Liver (tissue), 9 donors: ENCODE data around the gene ABLIM3. TPM values are rescaled to one million over a fixed set of nuclear protein-coding genes. Genes with fewer than 3 reads are reported as not detected.

Source experiments
- DNase-seq: peaks from one replicate; pipeline ENCODE4 v3.0.0-alpha.2; 2017; ENCODE audit warnings: low spot score
- H3K27ac ChIP-seq, 2 donors: one replicate each; pipeline ENCODE4 v1.7.0; 2013; ENCODE audit warnings: inconsistent platforms in 2 of 2, low read length in 2 of 2, control low read depth in 1 of 2, low read depth in 1 of 2, mild to moderate bottlenecking in 1 of 2
- H3K27me3 ChIP-seq, 4 donors: one replicate each; pipeline versions ENCODE4 v1.6.1 to v1.7.0; 2013; ENCODE audit warnings: low read length in 3 of 4, inconsistent platforms in 1 of 4, mild to moderate bottlenecking in 1 of 4, moderate library complexity in 1 of 4; ENCODE audit not compliant: control insufficient read depth in 4 of 4, insufficient read depth in 4 of 4
- H3K36me3 ChIP-seq, 4 donors: one replicate each; pipeline versions ENCODE4 v1.6.1 to v1.7.0; 2013; ENCODE audit warnings: low read length in 3 of 4, mild to moderate bottlenecking in 3 of 4, low read depth in 1 of 4, moderate library complexity in 1 of 4; ENCODE audit not compliant: control insufficient read depth in 4 of 4, insufficient read depth in 3 of 4
- H3K4me1 ChIP-seq, 4 donors: one replicate each; pipeline versions ENCODE4 v1.6.1 to v1.7.0; 2013; ENCODE audit warnings: low read length in 3 of 4, mild to moderate bottlenecking in 3 of 4, moderate library complexity in 1 of 4; ENCODE audit not compliant: control insufficient read depth in 4 of 4, insufficient read depth in 4 of 4
- H3K4me3 ChIP-seq, 3 donors: one replicate each; pipeline versions ENCODE4 v1.6.1 to v1.7.0; 2013; ENCODE audit warnings: low read length in 3 of 3, control low read depth in 1 of 3, low read depth in 1 of 3, mild to moderate bottlenecking in 1 of 3
- H3K9ac ChIP-seq, 2 donors: one replicate each; pipeline ENCODE4 v1.7.0; 2013; ENCODE audit warnings: low read length in 2 of 2, mild to moderate bottlenecking in 2 of 2, moderate library complexity in 2 of 2, control low read depth in 1 of 2, low read depth in 1 of 2
- H3K9me3 ChIP-seq, 4 donors: one replicate each; pipeline versions ENCODE4 v1.6.1 to v1.7.0; 2013; ENCODE audit warnings: low read length in 3 of 4; ENCODE audit not compliant: control insufficient read depth in 4 of 4
- ATF3 ChIP-seq: IDR thresholded peaks from 2 replicates; pipeline ENCODE4 v1.6.1; 2016; ENCODE audit warnings: antibody characterized with exemption
- CTCF ChIP-seq: fragments of 150-350 bp; IDR thresholded peaks from 2 replicates; pipeline ENCODE4 v1.5.1; 2017; ENCODE audit warnings: improper control_type of control experiment, low read depth, low read length; ENCODE audit not compliant: missing input control
- EGR1 ChIP-seq, 2 donors: IDR thresholded peaks; 2 replicates each; pipeline ENCODE4 v1.6.1; 2016 to 2018; ENCODE audit warnings: antibody characterized with exemption in 2 of 2, low read depth in 2 of 2
- FOXA1 ChIP-seq: IDR thresholded peaks from 2 replicates; pipeline ENCODE4 v1.6.1; 2016; ENCODE audit warnings: antibody characterized with exemption
- GABPA ChIP-seq, 2 donors: IDR thresholded peaks in 1 of 2; conservative IDR thresholded peaks in 1 of 2; 2 replicates each; pipeline ENCODE4 v1.6.1; 2016; ENCODE audit warnings: antibody characterized with exemption in 2 of 2, mild to moderate bottlenecking in 1 of 2, moderate library complexity in 1 of 2
- HNF4A ChIP-seq, 2 donors: conservative IDR thresholded peaks; 2 replicates each; pipeline ENCODE4 v1.6.1; 2016; ENCODE audit warnings: antibody characterized with exemption in 2 of 2, mild to moderate bottlenecking in 2 of 2
- HNF4G ChIP-seq: IDR thresholded peaks from 2 replicates; pipeline ENCODE4 v1.6.1; 2016; ENCODE audit warnings: antibody characterized with exemption
- JUND ChIP-seq, 2 donors: IDR thresholded peaks; 2 replicates each; pipeline ENCODE4 v1.6.1; 2016; ENCODE audit warnings: antibody characterized with exemption in 2 of 2
- MAX ChIP-seq: IDR thresholded peaks from 2 replicates; pipeline ENCODE4 v1.6.1; 2016; ENCODE audit warnings: antibody characterized with exemption
- NR2F2 ChIP-seq: IDR thresholded peaks from 2 replicates; pipeline ENCODE4 v1.6.1; 2016; ENCODE audit warnings: antibody characterized with exemption
- RAD21 ChIP-seq, 2 donors: IDR thresholded peaks; 2 replicates each; pipeline ENCODE4 v1.6.1; 2016; ENCODE audit warnings: antibody characterized with exemption in 2 of 2, mild to moderate bottlenecking in 2 of 2
- REST ChIP-seq: IDR thresholded peaks from 2 replicates; pipeline ENCODE4 v1.6.1; 2016; ENCODE audit warnings: antibody characterized with exemption, mild to moderate bottlenecking
- RXRA ChIP-seq, 2 donors: IDR thresholded peaks; 2 replicates each; pipeline ENCODE4 v1.6.1; 2017 to 2018; ENCODE audit warnings: antibody characterized with exemption in 2 of 2, mild to moderate bottlenecking in 1 of 2
- YY1 ChIP-seq: IDR thresholded peaks from 2 replicates; pipeline ENCODE4 v1.6.1; 2016; ENCODE audit warnings: antibody characterized with exemption, mild to moderate bottlenecking
- ZBTB33 ChIP-seq: IDR thresholded peaks from 2 replicates; pipeline ENCODE4 v1.6.1; 2016; ENCODE audit warnings: antibody characterized with exemption
- polyA plus RNA-seq, 2 donors: library from polyadenylated mRNA; stranded (reverse) in 1 of 2; unstranded in 1 of 2; fragments of 200-250 nt in 1 of 2; fragments of >200 nt in 1 of 2; fragmentation: Nextera tagmentation in 1 of 2; extraction: Ambion mirVana in 1 of 2; gene quantifications; one replicate each; pipeline versions ENCODE4 v1.2.1 to v1.2.3, GENCODE V29; 2013 to 2015
- total RNA-seq, 2 donors: library from RNA; depleted of rRNA; stranded (reverse); fragments of >200 nt; gene quantifications; one replicate each; pipeline ENCODE4 v1.2.3, GENCODE V29; 2014
- donor health status: healthy.
- donor health status: healthy.
- donor health status: healthy.
- donor health status: healthy.
- donor health status: healthy.

The ABLIM3 gene
- total and polyA plus RNA-seq, 4 donors, result 6.8 to 131 (median 43.1) TPM

- Histone ChIP-seq H3K27ac (no peak overlapping the region), H3K9ac (no peak overlapping the region), H3K36me3 (no peaks in the 10 kb centered on the region), H3K9me3 (peaks cover 0 to 6% (median 3%) of the 10 kb centered on the region in 4 donors), H3K4me3 (no peak overlapping the region), H3K4me1 (no peaks in the 10 kb centered on the region), H3K27me3 (no peaks in the 10 kb centered on the region)
- DNase-seq, result no peak
- TF ChIP-seq YY1 (no peak), HNF4A (conservative IDR thresholded peaks at IDR 0.05) (no peak), GABPA (IDR thresholded peaks at IDR 0.05 in 1 of 2, conservative IDR thresholded peaks at IDR 0.05 in 1 of 2) (no peak), RAD21 (IDR thresholded peaks at IDR 0.05) (no peak)
These were observed 41.4 kb upstream of the ABLIM3 start for GRCh38 chr5:149099920-149100319.

- no peaks in the 10 kb centered on the region for H3K36me3 ChIP-seq
- no peak overlapping the region for H3K9ac ChIP-seq
- H3K27me3 ChIP-seq, result no peaks in the 10 kb centered on the region
- H3K27ac ChIP-seq, result no peak overlapping the region
- TF ChIP-seq EGR1 (IDR thresholded peaks at IDR 0.05; ENCODE audit: low read depth in 2 of 2) (no peak), MAX (no peak), HNF4G (no peak), RXRA (IDR thresholded peaks at IDR 0.05) (no peak), FOXA1 (no peak), YY1 (no peak), HNF4A (conservative IDR thresholded peaks at IDR 0.05) (no peak), NR2F2 (no peak), CTCF (no peak), REST (no peak), JUND (IDR thresholded peaks at IDR 0.05) (no peak), ZBTB33 (no peak), RAD21 (IDR thresholded peaks at IDR 0.05) (no peak), ATF3 (no peak)
- H3K9me3 ChIP-seq, result peaks cover 0 to 6% (median 3%) of the 10 kb centered on the region in 4 donors
- no peak for DNase-seq
- no peaks in the 10 kb centered on the region for H3K4me1 ChIP-seq
- H3K4me3 ChIP-seq, result no peak overlapping the region
These were observed 41.0 kb upstream of the ABLIM3 start for GRCh38 chr5:149100331-149100730.
